ENCODE data around the gene PRLR. TPM values are rescaled to one million over a fixed set of nuclear protein-coding genes. Genes with fewer than 3 reads are reported as not detected.

Gene PRLR
- total RNA-seq, result 10 to 100 TPM; 15.8 to 80.6 (median 48.0) TPM

GRCh38 chr5:35230038-35230611, at the start of gene PRLR:
TSS of gene PRLR (minus strand) at chr5:35230487. CDS start at chr5:35089620, 140,867 bp downstream.
- H3K27me3 ChIP-seq, result no peaks in the 10 kb centered on the region
- H3K27ac ChIP-seq, result peak within 1 kb of the TSS; percentile 89 to 90
- peak; percentile 70 to 73 for DNase-seq
- TF ChIP-seq, protein P1, sequence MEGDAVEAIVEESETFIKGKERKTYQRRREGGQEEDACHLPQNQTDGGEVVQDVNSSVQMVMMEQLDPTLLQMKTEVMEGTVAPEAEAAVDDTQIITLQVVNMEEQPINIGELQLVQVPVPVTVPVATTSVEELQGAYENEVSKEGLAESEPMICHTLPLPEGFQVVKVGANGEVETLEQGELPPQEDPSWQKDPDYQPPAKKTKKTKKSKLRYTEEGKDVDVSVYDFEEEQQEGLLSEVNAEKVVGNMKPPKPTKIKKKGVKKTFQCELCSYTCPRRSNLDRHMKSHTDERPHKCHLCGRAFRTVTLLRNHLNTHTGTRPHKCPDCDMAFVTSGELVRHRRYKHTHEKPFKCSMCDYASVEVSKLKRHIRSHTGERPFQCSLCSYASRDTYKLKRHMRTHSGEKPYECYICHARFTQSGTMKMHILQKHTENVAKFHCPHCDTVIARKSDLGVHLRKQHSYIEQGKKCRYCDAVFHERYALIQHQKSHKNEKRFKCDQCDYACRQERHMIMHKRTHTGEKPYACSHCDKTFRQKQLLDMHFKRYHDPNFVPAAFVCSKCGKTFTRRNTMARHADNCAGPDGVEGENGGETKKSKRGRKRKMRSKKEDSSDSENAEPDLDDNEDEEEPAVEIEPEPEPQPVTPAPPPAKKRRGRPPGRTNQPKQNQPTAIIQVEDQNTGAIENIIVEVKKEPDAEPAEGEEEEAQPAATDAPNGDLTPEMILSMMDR (IDR thresholded peaks at IDR 0.05), result no peak
- peak in 1 of 2 donors; percentile 29 for TF ChIP-seq POLR2A (IDR thresholded peaks at IDR 0.05)
- H3K4me1 ChIP-seq, result no peaks in the 10 kb centered on the region
- H3K9me3 ChIP-seq, result no peaks in the 10 kb centered on the region
- intact Hi-C loops (cut with DNase I; ENCODE audit: low total_unique reads), result no loop called here
- H3K4me3 ChIP-seq, result peak within 1 kb of the TSS; percentile 61 to 70
- H3K36me3 ChIP-seq, result no peaks in the 10 kb centered on the region

DNA sequence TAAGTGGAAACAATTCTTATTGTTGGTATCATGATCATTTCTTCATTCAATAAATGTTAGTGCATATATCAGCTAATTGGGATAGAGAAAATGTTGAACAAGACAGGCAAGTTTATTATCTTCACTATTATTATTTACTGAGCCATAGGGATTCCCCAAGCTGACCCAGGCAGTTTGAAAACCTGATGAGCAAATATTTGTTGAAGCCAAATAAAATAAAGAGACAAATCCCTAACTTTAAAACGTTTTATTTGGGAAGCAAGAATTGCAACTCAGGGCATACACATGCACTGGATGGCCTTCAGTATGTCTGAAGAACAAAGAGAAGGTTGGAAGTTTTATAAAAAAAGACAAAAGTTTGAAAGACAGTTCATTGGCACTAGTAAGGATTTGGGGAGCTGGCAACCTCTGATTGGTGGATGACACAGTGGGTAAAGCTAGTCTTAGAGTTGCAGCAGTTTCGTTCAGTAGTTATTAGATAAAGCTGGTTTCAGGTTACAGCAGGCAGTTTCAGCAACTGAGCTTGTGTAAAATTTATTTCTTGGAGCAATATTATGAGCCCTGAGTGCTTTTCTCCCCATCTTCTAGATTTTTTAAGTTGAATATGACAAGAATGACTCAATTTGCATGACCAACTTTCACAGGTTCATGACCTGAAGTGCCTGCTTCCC, 44.7 kb upstream of the PRLR start:
- Histone ChIP-seq H3K9me3 (no peaks in the 10 kb centered on the region), H3K27ac (no peak overlapping the region), H3K27me3 (no peaks in the 10 kb centered on the region), H3K4me3 (no peak overlapping the region), H3K36me3 (no peaks in the 10 kb centered on the region), H3K4me1 (no peaks in the 10 kb centered on the region)
- TF ChIP-seq, protein P1 (IDR thresholded peaks at IDR 0.05), result no peak
- TF ChIP-seq POLR2A (IDR thresholded peaks at IDR 0.05), result no peak
- DNase-seq, result no peak
- intact Hi-C loops (cut with DNase I; ENCODE audit: low total_unique reads), result no loop called here

- no peaks in the 10 kb centered on the region for H3K36me3 ChIP-seq
- H3K4me3 ChIP-seq, result no peak overlapping the region
- TF ChIP-seq, protein P1 (IDR thresholded peaks at IDR 0.05), result no peak
- no peak for TF ChIP-seq POLR2A (IDR thresholded peaks at IDR 0.05)
- H3K27me3 ChIP-seq, result no peaks in the 10 kb centered on the region
- intact Hi-C loops (cut with DNase I; ENCODE audit: low total_unique reads), result no loop called here
- no peak for DNase-seq
- no peaks in the 10 kb centered on the region for H3K4me1 ChIP-seq
- H3K9me3 ChIP-seq, result no peaks in the 10 kb centered on the region
- no peak overlapping the region for H3K27ac ChIP-seq
Measured at GRCh38 chr5:35269006-35269405, 38.7 kb upstream of the PRLR start.

GRCh38 chr5:35266276-35266675, 36.0 kb upstream of the PRLR start:
- no peaks in the 10 kb centered on the region for H3K27me3 ChIP-seq
- H3K27ac ChIP-seq, result no peak overlapping the region
- no peak for DNase-seq
- H3K9me3 ChIP-seq, result no peaks in the 10 kb centered on the region
- TF ChIP-seq, protein P1 (IDR thresholded peaks at IDR 0.05), result no peak
- TF ChIP-seq POLR2A (IDR thresholded peaks at IDR 0.05), result no peak
- H3K36me3 ChIP-seq, result no peaks in the 10 kb centered on the region
- intact Hi-C loops (cut with DNase I; ENCODE audit: low total_unique reads), result no loop called here
- no peaks in the 10 kb centered on the region for H3K4me1 ChIP-seq
- H3K4me3 ChIP-seq, result no peak overlapping the region

DNA sequence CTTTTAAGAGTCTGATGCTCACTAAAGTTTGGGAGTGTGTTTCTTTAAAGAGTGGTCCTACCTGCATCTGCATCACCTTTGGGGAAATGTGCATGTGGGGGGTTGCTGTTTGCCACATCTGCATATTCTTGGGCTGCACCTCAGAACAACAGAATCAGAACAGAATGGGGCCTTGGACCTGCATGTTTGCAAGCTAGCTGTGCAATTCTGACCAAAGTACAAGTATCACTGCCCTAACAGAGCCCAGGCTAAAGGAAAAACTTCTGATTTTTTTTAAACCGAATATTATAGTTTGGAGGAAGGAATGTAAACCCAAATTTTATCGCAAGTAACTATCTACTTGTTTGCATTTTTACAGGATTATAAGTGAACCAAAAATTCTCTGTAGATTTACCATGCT, 34.2 kb upstream of the PRLR start:
- intact Hi-C loops (cut with DNase I; ENCODE audit: low total_unique reads), result no loop called here
- no peaks in the 10 kb centered on the region for H3K36me3 ChIP-seq
- no peak for DNase-seq
- H3K4me1 ChIP-seq, result no peaks in the 10 kb centered on the region
- TF ChIP-seq POLR2A (IDR thresholded peaks at IDR 0.05), result no peak
- TF ChIP-seq, protein P1 (IDR thresholded peaks at IDR 0.05), result no peak
- no peaks in the 10 kb centered on the region for H3K27me3 ChIP-seq
- no peak overlapping the region for H3K27ac ChIP-seq
- H3K4me3 ChIP-seq, result no peak overlapping the region
- no peaks in the 10 kb centered on the region for H3K9me3 ChIP-seq

All from uterus (tissue), 4 donors.